Keratinocyte (primary cell): Measurements from ENCODE around the gene AMZ1. TPM values are rescaled to one million over a fixed set of nuclear protein-coding genes. Genes with fewer than 3 reads are reported as not detected.

Source experiments
- DNase-seq: peaks from one replicate; pipeline ENCODE4 v3.0.0-alpha.2; 2011; ENCODE audit warnings: low read depth, missing footprints, low spot score
- FAIRE-seq: peaks from 2 replicates; lab custom pipeline; 2011; peaks lifted over from hg19 to GRCh38; lab: Jason Lieb, UNC
- H2AFZ ChIP-seq: 2 replicates; pipeline ENCODE4 v1.6.0; 2012; ENCODE audit warnings: low read length, control low read depth, inconsistent platforms; ENCODE audit not compliant: control insufficient read depth
- H3K27ac ChIP-seq: 2 replicates; pipeline ENCODE4 v1.5.1; 2011; ENCODE audit warnings: low read length; ENCODE audit not compliant: control insufficient read depth, insufficient read depth
- H3K27me3 ChIP-seq: 3 replicates; pipeline ENCODE4 v1.6.0; 2011; ENCODE audit warnings: low read length; ENCODE audit not compliant: control insufficient read depth, insufficient read depth; ENCODE audit errors: extremely low read depth
- H3K36me3 ChIP-seq, 2 experiments: 2 replicates in 1 of 2; 3 replicates in 1 of 2; pipeline ENCODE4 v1.5.1; 2011; ENCODE audit warnings: low read length in 2 of 2, mild to moderate bottlenecking in 1 of 2; ENCODE audit not compliant: control insufficient read depth in 2 of 2, insufficient read depth in 2 of 2; ENCODE audit errors: extremely low read depth in 1 of 2
- H3K4me1 ChIP-seq: 3 replicates; pipeline ENCODE4 v1.5.1; 2011; ENCODE audit warnings: low read length; ENCODE audit not compliant: control insufficient read depth, insufficient read depth; ENCODE audit errors: extremely low read depth
- H3K4me2 ChIP-seq: 3 replicates; pipeline ENCODE4 v1.6.0; 2011; ENCODE audit warnings: low read depth, low read length; ENCODE audit not compliant: control insufficient read depth, insufficient read depth; ENCODE audit errors: extremely low read depth
- H3K4me3 ChIP-seq, 3 experiments: fragments of 200-600 bp in 1 of 3; sonication (generic) in 1 of 3; 2 replicates in 2 of 3; 3 replicates in 1 of 3; pipeline ENCODE4 v1.5.1; 2011 to 2016; ENCODE audit warnings: low read length in 3 of 3, mild to moderate bottlenecking in 3 of 3, control low read depth in 2 of 3, inconsistent platforms in 1 of 3, low read depth in 1 of 3, mixed read lengths in 1 of 3, mixed run types in 1 of 3, moderate library complexity in 1 of 3; ENCODE audit not compliant: control insufficient read depth in 2 of 3, insufficient read depth in 2 of 3; ENCODE audit errors: extremely low read depth in 1 of 3
- H3K79me2 ChIP-seq: 2 replicates; pipeline ENCODE4 v1.6.0; 2012; ENCODE audit warnings: low read length; ENCODE audit not compliant: control insufficient read depth, insufficient read depth
- H3K9ac ChIP-seq: 3 replicates; pipeline ENCODE4 v1.6.0; 2011; ENCODE audit warnings: low read length; ENCODE audit not compliant: control insufficient read depth, insufficient read depth; ENCODE audit errors: extremely low read depth
- H3K9me1 ChIP-seq: 3 replicates; pipeline ENCODE4 v1.6.0; 2011; ENCODE audit warnings: low read length; ENCODE audit not compliant: control insufficient read depth, insufficient read depth; ENCODE audit errors: extremely low read depth
- H3K9me3 ChIP-seq: 2 replicates; pipeline ENCODE4 v1.5.1; 2012; ENCODE audit warnings: low read depth, low read length; ENCODE audit not compliant: control insufficient read depth
- H4K20me1 ChIP-seq: 3 replicates; pipeline ENCODE4 v1.6.0; 2011; ENCODE audit warnings: low read length; ENCODE audit not compliant: control insufficient read depth, insufficient read depth; ENCODE audit errors: extremely low read depth
- CTCF ChIP-seq, 3 experiments: IDR thresholded peaks in 1 of 3; conservative IDR thresholded peaks in 1 of 3; optimal IDR thresholded peaks in 1 of 3; 2 replicates in 2 of 3; 3 replicates in 1 of 3; pipeline versions ENCODE3 to v1.5.1; 2011; ENCODE audit warnings: low read length in 3 of 3, mild to moderate bottlenecking in 3 of 3, moderate library complexity in 2 of 3, control low read depth in 1 of 3, inconsistent platforms in 1 of 3; ENCODE audit not compliant: insufficient read depth in 2 of 3; ENCODE audit errors: extremely low read depth in 1 of 3
- EZH2 ChIP-seq: IDR thresholded peaks from one replicate; pipeline ENCODE4 v1.6.1; 2012; ENCODE audit warnings: inconsistent platforms, mild to moderate bottlenecking, low read length, moderate library complexity
- dilution Hi-C: fragments of 300-500 bp; cut with MboI; formaldehyde crosslinking; loops from one replicate; pipeline ENCODE4 v1.7.0; 2020; ENCODE audit warnings: low sequenced_read_pairs; ENCODE audit not compliant: extremely low pct_ligation_motif_present
- polyA plus RNA-seq, 5 experiments: library from polyadenylated mRNA; depleted of rRNA in 3 of 5; stranded (reverse) in 3 of 5; stranded (forward) in 1 of 5; unstranded in 1 of 5; fragments of >200 nt; gene quantifications; 1 replicate in 1 of 5; 2 replicates in 3 of 5; 3 replicates in 1 of 5; pipeline versions ENCODE4 v1.2.1 to v1.2.3, GENCODE V29; 2011 to 2012; ENCODE audit warnings: missing spikeins in 2 of 5, low read depth in 1 of 5, low replicate concordance in 1 of 5

The AMZ1 gene
- polyA plus RNA-seq, 1 donor (not counting 4 experiments of a cell fraction or from before 2014, with no cell fraction given), result 0.04 TPM

GRCh38 chr7:2665359-2665791, 22.6 kb upstream of the AMZ1 start:
- Histone ChIP-seq H4K20me1 (no peaks in the 10 kb centered on the region), H3K9me3 (no peaks in the 10 kb centered on the region), H2AFZ (no peak overlapping the region), H3K4me2 (no peak overlapping the region), H3K4me1 (peaks cover 3% of the 10 kb centered on the region), H3K9me1 (no peaks in the 10 kb centered on the region), H3K27ac (no peak overlapping the region), H3K4me3 (no peak overlapping the region), H3K27me3 (peaks cover 18% of the 10 kb centered on the region), H3K36me3 (peaks cover 0 to 4% of the 10 kb centered on the region in 2 experiments), H3K9ac (no peak overlapping the region), H3K79me2 (no peaks in the 10 kb centered on the region)
- DNase-seq, result no peak
- TF ChIP-seq CTCF (optimal IDR thresholded peaks at IDR 0.05 in 1 of 3, IDR thresholded peaks at IDR 0.05 in 1 of 3, conservative IDR thresholded peaks at IDR 0.05 in 1 of 3; ENCODE audit: extremely low read depth in 1 of 3, insufficient read depth in 2 of 3, low read length in 3 of 3) (no peak), EZH2 (no peak)
- dilution Hi-C loops, result no loop called here
- no peak for FAIRE-seq

GRCh38 chr7:2666155-2666554, 21.8 kb upstream of the AMZ1 start:
- H3K79me2 ChIP-seq, result no peaks in the 10 kb centered on the region
- no peaks in the 10 kb centered on the region for H4K20me1 ChIP-seq
- peaks cover 18% of the 10 kb centered on the region for H3K27me3 ChIP-seq
- no peak for FAIRE-seq
- no peak overlapping the region for H2AFZ ChIP-seq
- H3K9me1 ChIP-seq, result no peaks in the 10 kb centered on the region
- TF ChIP-seq CTCF (optimal IDR thresholded peaks at IDR 0.05 in 1 of 3, IDR thresholded peaks at IDR 0.05 in 1 of 3, conservative IDR thresholded peaks at IDR 0.05 in 1 of 3; ENCODE audit: extremely low read depth in 1 of 3, insufficient read depth in 2 of 3, low read length in 3 of 3) (no peak), EZH2 (no peak)
- dilution Hi-C loops, result no loop called here
- no peak for DNase-seq
- no peak overlapping the region for H3K9ac ChIP-seq
- H3K4me1 ChIP-seq, result no peaks in the 10 kb centered on the region
- H3K36me3 ChIP-seq, result peaks cover 0 to 2% of the 10 kb centered on the region in 2 experiments
- H3K4me3 ChIP-seq, result no peak overlapping the region
- H3K4me2 ChIP-seq, result no peak overlapping the region
- H3K27ac ChIP-seq, result no peak overlapping the region
- no peaks in the 10 kb centered on the region for H3K9me3 ChIP-seq
